Brain microvascular endothelial cell (primary cell): ENCODE results near the gene TMEM117.
"Not testable (repeated sequence)": the region's sequence is repeated elsewhere in the genome, so short reads cannot be mapped to it uniquely, and the experiment has no call there.

ENCODE experiments used
- DNase-seq: peaks from one replicate; pipeline ENCODE4 v3.0.0-alpha.2; 2020
- H3K27ac ChIP-seq: fragments of 250-450 bp; sonication (Bioruptor Pico); 2 replicates; pipeline ENCODE4 v1.5.1; 2020; ENCODE audit warnings: mild to moderate bottlenecking, moderate library complexity
- H3K27me3 ChIP-seq: fragments of 250-450 bp; sonication (Bioruptor Pico); replicated peaks from 2 replicates; pipeline ENCODE4 v1.5.1; 2020; ENCODE audit warnings: mild to moderate bottlenecking
- H3K36me3 ChIP-seq: fragments of 250-450 bp; sonication (Bioruptor Pico); replicated peaks from 2 replicates; pipeline ENCODE4 v1.5.1; 2020; ENCODE audit warnings: mild to moderate bottlenecking
- H3K4me3 ChIP-seq: 2 replicates; pipeline ENCODE4 v1.5.1; 2011; ENCODE audit warnings: low read depth, mild to moderate bottlenecking, control low read depth, low read length, moderate library complexity
- in situ Hi-C: cut with HindIII; loops from 2 replicates; pipeline ENCODE4 v1.10.0; 2017; ENCODE audit warnings: low sequenced_read_pairs, low pct_ligation_motif_present
- TF ChIP-seq, protein P1 (sequence below): IDR thresholded peaks from 2 replicates; pipeline ENCODE4 v1.5.1; 2011; ENCODE audit warnings: low read depth, mild to moderate bottlenecking, moderate library complexity, low read length, control low read depth, inconsistent platforms; ENCODE audit errors: missing control alignments

TMEM117 gene

DNA sequence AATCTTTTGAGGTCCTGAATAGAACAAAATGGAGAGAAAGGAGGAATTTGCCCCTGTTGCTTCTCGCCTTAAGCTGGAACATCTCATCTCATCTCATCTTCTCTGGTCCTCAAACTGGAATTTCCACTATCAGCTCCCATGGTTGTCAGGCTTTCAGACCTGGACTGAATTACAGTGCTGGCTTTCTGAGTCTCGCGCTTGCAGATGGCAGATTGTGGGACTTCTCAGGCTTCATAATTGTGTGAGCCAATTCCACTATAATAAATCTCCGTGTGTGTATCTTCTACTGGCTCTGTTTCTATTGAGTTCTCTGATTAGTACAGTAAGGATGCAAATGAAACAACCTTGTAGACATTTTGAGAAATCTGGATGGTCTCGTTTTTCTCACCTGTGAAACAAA is 199.0 kb downstream of the TMEM117 start:
- in situ Hi-C loops, result no loop called here
- H3K27ac ChIP-seq, result no peak overlapping the region
- no peaks in the 10 kb centered on the region for H3K27me3 ChIP-seq
- H3K4me3 ChIP-seq, result no peak overlapping the region
- no peak for DNase-seq
- H3K36me3 ChIP-seq, result no peaks in the 10 kb centered on the region
- TF ChIP-seq, protein P1, sequence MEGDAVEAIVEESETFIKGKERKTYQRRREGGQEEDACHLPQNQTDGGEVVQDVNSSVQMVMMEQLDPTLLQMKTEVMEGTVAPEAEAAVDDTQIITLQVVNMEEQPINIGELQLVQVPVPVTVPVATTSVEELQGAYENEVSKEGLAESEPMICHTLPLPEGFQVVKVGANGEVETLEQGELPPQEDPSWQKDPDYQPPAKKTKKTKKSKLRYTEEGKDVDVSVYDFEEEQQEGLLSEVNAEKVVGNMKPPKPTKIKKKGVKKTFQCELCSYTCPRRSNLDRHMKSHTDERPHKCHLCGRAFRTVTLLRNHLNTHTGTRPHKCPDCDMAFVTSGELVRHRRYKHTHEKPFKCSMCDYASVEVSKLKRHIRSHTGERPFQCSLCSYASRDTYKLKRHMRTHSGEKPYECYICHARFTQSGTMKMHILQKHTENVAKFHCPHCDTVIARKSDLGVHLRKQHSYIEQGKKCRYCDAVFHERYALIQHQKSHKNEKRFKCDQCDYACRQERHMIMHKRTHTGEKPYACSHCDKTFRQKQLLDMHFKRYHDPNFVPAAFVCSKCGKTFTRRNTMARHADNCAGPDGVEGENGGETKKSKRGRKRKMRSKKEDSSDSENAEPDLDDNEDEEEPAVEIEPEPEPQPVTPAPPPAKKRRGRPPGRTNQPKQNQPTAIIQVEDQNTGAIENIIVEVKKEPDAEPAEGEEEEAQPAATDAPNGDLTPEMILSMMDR, result no peak

DNA sequence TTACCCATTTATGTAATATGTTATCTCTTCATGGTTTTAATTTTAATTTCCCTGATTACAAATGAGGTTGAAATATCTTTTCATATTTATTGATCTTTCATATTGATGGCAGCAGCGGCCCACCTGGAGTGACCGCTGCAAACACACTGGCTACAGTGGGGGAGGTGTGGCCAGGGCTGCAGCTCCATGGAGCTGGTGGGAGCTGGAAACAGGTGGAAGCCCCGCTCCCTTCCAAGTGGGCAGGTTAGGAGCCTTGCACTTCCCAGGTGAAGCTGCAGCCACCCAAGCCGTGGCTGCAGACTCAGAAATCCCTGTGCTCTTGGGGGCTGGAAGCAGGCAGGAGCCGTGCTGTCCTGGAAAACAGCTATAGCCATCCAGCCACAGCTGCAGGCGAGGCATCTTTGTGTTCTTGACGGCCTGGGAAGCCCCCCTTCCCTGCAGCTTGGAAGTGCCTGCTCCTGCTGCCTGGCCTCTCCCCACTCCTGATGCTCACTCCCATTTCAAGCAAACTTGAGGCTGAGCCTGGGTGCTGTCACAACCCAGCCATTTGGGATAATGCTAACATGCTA is 201.1 kb downstream of the TMEM117 start:
- Histone ChIP-seq H3K4me3 (no peak overlapping the region), H3K36me3 (no peaks in the 10 kb centered on the region), H3K27me3 (no peaks in the 10 kb centered on the region), H3K27ac (no peak overlapping the region)
- DNase-seq, result no peak
- TF ChIP-seq, protein P1, result no peak
- in situ Hi-C loops, result no loop called here

DNA sequence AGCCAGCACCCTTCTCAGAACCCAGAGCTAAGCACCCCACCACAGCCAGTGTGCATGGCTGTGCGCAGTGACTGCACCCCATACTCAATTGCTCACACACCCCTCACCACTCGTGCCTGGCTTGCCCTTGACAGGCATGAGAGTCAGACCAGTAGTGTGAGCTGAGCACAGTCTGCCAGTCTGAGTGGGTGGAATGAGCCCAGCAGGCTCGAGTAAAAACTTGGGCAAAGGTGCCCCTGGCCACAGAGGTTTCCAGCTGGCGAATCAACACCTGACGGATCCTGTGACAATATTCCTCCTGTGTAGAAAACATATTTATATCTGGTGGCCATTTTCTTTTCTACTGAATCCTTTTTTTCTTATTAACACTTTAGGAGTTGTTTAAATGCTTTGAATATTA is 202.5 kb downstream of the TMEM117 start:
- Histone ChIP-seq H3K27me3 (no peaks in the 10 kb centered on the region), H3K36me3 (no peaks in the 10 kb centered on the region), H3K4me3 (no peak overlapping the region), H3K27ac (no peak overlapping the region)
- DNase-seq, result no peak
- TF ChIP-seq, protein P1, result no peak
- in situ Hi-C loops, result no loop called here

DNA sequence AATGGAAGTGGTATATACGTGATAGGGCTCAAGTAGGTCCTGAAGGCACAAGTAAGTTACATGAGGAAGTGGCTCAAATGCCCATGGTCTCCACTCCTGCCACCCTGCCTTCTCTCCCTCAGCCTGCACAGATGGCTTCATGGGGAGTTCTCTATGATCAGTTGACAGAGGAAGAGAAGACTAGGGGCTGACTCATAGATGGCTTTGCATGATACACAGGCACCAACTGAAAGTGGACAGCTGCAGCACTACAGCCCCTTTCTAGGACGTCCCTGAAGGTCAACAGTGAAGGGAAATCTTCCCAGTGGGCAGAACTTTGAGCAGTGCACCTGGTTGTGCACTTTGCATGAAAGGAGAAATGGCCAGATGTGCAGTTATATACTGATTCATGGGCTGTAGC is 208.6 kb downstream of the TMEM117 start:
- H3K27ac ChIP-seq, H3K27me3 ChIP-seq, DNase-seq, in situ Hi-C loops, H3K36me3 ChIP-seq, H3K4me3 ChIP-seq: not testable (repeated sequence)

DNA sequence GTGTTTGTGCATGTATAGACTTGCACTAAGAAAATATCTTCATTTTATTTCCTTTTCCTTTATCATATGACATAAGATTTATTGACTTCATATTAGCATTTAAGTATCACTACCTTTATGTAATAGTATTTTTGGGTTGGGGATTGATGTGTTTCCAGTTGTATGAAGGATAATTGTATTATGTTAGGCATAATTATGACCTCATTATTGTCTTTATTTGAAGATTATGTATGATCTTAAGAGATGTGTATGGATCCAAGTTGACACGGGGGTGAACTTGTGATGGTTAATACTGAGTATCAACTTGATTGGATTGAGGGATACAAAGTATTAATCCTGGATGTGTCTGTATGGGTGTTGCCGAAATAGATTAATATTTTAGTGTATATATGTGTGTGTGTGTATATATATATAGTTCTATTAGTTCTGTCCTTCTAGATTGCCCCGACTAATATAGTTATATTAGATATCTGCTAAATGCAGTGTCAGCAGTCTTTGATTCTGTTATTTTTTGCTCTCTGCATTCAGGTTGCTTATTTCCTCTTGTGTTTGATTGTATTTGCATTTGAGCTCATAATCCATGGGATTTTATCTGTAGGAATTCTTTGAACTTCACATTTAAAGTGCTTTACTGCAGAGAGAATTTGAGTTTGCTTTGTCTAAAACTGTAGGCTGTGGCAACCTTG is 211.0 kb downstream of the TMEM117 start:
- TF ChIP-seq, protein P1, result no peak
- no peak overlapping the region for H3K4me3 ChIP-seq
- H3K36me3 ChIP-seq, result no peaks in the 10 kb centered on the region
- no peak for DNase-seq
- no peaks in the 10 kb centered on the region for H3K27me3 ChIP-seq
- no peak overlapping the region for H3K27ac ChIP-seq
- in situ Hi-C loops, result no loop called here

DNA sequence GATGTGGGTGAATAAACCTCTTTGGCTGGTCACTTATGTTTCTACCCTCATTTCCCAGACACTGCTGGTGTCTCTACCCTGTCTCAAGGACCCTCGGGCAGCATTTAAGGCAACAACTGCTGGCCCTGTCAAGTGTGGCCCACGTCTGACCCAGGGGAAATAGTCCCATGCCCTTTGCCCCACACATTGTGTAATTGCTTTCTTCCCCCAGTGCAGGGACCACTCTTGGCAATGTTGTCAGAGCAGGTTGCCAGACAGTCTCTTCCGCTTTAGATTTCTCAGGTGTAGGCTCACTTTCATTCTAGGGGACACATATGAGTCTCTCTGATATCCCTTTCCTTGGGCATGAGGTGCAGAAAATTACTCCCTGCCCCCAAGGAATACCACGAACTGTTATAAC is 216.7 kb downstream of the TMEM117 start:
- DNase-seq, result no peak
- Histone ChIP-seq H3K27me3 (no peaks in the 10 kb centered on the region), H3K27ac (no peak overlapping the region), H3K4me3 (no peak overlapping the region), H3K36me3 (no peaks in the 10 kb centered on the region)
- TF ChIP-seq, protein P1, result no peak
- in situ Hi-C loops, result no loop called here
